MV-4-11 (cell line): ENCODE measurements around the gene TMOD2.
A peak's percentile ranks its signal among the peaks of the same experiment; 100 is the strongest.

Experiments used
- DNase-seq: peaks from one replicate; lab custom pipeline; 2025; lab: John Stamatoyannopoulos, UW

TMOD2 gene

GRCh38 chr15:51818150-51818549 lies 66.8 kb downstream of the TMOD2 start:
- DNase-seq = no peak

GRCh38 chr15:51825698-51826097 lies 74.3 kb downstream of the TMOD2 start:
- no peak for DNase-seq

- no peak for DNase-seq
Measured at GRCh38 chr15:51828621-51829375, 77.4 kb downstream of the TMOD2 start.

GRCh38 chr15:51829376-51830275 lies 78.2 kb downstream of the TMOD2 start, which contains the start of gene TMOD3:
TMOD3 (plus strand) TSS chr15:51829653; CDS start chr15:51862885, 33,232 bp downstream.
- DNase-seq = peak; percentile 81

GRCh38 chr15:51830276-51830806 lies 78.9 kb downstream of the TMOD2 start:
- peak; percentile 26 for DNase-seq

GRCh38 chr15:51833772-51834171 lies 82.4 kb downstream of the TMOD2 start:
- no peak for DNase-seq

GRCh38 chr15:51837792-51838251 lies 86.4 kb downstream of the TMOD2 start:
- DNase-seq = peak; percentile 76

- no peak for DNase-seq
Measured at GRCh38 chr15:51838270-51838669, 86.9 kb downstream of the TMOD2 start.

- peak; percentile 43 for DNase-seq
Measured at GRCh38 chr15:51840692-51841091, 89.3 kb downstream of the TMOD2 start.

- DNase-seq = peak; percentile 56
Measured at GRCh38 chr15:51841406-51842040, 90.1 kb downstream of the TMOD2 start.

- DNase-seq = no peak
Measured at GRCh38 chr15:51842265-51842664, 90.9 kb downstream of the TMOD2 start.

GRCh38 chr15:51842852-51843737 lies 91.7 kb downstream of the TMOD2 start:
- peak; percentile 83 for DNase-seq

- no peak for DNase-seq
Measured at GRCh38 chr15:51844747-51845426, 93.5 kb downstream of the TMOD2 start.

GRCh38 chr15:51846066-51846462 lies 94.7 kb downstream of the TMOD2 start:
- DNase-seq = no peak

- peak; percentile 89 for DNase-seq
Measured at GRCh38 chr15:51846463-51847230, 95.2 kb downstream of the TMOD2 start.

- DNase-seq = no peak
Measured at GRCh38 chr15:51848811-51849210, 97.4 kb downstream of the TMOD2 start.

GRCh38 chr15:51849860-51850259 lies 98.5 kb downstream of the TMOD2 start:
- no peak for DNase-seq

- DNase-seq = no peak
Measured at GRCh38 chr15:51853998-51854397, 102.6 kb downstream of the TMOD2 start.

GRCh38 chr15:51855612-51856011 lies 104.2 kb downstream of the TMOD2 start:
- DNase-seq = no peak
